ENCODE results near the gene IWS1.
"Not testable (repeated sequence)": the region's sequence is repeated elsewhere in the genome, so short reads cannot be mapped to it uniquely, and the experiment has no call there.

The IWS1 gene

DNA sequence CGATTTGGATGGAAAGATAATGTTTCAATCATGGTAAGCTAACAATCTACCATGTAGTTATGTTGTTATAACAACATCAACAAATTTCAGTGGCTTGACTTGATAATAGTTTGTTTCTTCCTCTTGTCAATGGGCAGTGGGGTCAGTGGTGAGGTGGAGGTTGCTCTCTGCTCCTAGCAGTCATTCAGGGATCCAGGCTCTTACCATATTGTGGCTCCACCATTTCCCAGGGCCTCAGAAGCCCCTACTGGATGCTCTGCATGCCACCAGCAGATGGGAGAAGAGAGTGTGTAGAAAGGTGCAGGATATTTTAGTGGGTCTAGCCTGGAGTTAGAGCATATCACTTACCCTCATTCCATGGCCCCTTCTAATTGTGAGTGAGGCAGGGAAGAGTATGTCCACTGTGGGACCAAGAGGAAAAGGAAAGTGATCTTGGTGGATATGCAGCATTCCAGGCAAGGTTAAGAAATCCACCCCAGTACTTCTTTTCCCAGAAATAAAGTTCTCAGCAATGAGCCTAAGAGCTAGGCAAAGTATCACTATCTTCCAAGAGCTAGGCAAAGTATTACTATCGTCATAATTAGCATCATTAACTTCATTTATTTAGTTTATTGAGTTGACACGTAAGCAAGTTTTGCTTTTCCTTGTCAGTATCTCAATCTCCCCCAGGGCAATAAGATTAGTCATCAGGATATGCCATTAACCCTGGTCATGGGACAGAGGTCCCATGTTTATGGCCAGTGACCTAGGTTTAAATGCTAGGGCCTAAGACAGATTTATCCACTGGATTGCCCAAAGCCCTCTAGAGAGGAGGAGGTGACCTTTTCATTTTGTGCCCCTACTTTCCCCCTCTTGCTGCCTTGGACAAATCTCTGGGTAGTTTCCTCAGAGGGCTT, 4.2 kb upstream of the IWS1 start:
- DNase-seq (ENCODE audit: low read depth, low spot score) = no peak
- no peak overlapping the region for H3K4me3 ChIP-seq (ENCODE audit: low read depth, low read length)
- in situ Hi-C loops (cut with HindIII; ENCODE audit: low sequenced_read_pairs) = no loop called here
- TF ChIP-seq, protein P1, sequence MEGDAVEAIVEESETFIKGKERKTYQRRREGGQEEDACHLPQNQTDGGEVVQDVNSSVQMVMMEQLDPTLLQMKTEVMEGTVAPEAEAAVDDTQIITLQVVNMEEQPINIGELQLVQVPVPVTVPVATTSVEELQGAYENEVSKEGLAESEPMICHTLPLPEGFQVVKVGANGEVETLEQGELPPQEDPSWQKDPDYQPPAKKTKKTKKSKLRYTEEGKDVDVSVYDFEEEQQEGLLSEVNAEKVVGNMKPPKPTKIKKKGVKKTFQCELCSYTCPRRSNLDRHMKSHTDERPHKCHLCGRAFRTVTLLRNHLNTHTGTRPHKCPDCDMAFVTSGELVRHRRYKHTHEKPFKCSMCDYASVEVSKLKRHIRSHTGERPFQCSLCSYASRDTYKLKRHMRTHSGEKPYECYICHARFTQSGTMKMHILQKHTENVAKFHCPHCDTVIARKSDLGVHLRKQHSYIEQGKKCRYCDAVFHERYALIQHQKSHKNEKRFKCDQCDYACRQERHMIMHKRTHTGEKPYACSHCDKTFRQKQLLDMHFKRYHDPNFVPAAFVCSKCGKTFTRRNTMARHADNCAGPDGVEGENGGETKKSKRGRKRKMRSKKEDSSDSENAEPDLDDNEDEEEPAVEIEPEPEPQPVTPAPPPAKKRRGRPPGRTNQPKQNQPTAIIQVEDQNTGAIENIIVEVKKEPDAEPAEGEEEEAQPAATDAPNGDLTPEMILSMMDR (IDR thresholded peaks at IDR 0.05; ENCODE audit: low read depth, low read length) = no peak

DNA sequence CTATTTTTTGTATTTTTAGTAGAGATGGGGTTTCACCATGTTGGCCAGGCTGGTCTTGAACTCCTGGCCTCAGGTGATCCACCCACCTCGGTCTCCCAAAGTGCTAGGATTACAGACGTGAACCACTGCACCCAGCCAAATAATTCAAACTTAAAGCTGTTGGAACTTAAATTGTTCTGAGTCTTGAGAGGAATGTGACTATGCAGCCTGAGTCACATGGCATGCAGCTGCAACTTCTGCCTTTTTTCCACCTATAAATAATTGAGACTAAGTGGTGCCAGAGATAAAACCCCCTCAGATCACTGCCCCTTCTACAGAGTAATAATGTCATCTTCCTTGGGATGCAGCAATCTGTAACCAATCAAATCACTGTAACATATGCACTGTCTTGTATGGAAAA, 3.1 kb upstream of the IWS1 start:
- DNase-seq (ENCODE audit: low read depth, low spot score); H3K4me3 ChIP-seq (ENCODE audit: low read depth, low read length); in situ Hi-C loops (cut with HindIII; ENCODE audit: low sequenced_read_pairs): not testable (repeated sequence)

DNA sequence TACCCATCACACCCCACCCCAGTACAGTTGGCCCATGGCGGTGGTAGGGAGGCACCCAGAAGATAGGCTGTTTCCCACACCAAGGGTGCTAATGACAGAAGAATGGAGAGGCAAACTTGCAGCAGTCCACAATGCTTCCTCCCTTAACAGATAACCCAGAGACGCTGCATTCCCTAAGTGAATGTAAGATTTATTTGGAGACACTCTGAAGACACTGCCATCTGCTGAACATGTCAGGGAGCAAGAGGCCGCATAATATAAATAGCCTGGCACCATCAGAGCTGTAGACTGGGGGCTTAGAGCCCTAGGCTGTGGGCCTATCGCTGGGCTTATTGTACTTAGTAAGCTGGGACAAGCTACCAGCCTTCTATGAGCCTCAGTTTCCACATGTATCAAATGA, 2.2 kb upstream of the IWS1 start:
- no peak for DNase-seq (ENCODE audit: low read depth, low spot score)
- H3K4me3 ChIP-seq (ENCODE audit: low read depth, low read length) = no peak overlapping the region
- in situ Hi-C loops (cut with HindIII; ENCODE audit: low sequenced_read_pairs) = no loop called here
- TF ChIP-seq, protein P1 (IDR thresholded peaks at IDR 0.05; ENCODE audit: low read depth, low read length) = no peak

DNA sequence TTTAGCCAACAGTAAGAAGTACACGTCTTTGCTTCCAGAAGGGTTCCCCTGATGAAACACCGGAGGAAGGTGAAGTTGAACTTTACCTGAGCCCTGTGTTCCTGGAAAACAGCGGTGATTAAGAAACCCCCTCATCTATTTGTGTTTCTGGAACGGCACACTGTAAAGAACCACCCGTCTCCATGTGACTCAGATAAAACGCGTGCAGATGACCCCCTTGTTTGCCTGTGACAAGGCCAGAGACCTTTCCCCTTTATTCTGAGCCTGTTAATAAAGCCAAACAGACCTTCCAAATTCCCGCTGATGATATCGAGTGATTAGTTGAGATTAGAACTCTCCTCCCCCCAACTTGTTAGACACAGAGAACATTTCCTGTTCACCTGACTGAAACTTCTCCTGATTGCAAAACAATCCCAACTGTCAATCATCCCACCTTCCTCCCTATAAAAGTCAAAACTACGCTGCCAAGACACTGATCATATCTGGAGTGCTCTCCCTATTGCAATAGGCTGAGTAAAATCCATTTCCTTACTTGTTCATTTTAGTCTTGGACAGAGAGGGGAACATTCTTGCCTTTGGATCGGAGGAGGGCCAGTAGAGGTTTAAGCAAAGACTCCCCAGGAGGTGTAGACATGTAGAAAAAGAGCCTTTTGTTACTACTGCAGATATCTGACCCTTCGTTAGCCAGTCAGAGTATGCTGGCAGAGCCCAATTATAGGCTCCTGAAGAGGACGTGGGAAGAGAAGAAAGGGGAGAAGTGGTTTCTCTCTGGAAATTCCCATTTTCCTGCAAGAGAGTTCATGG, 914 bp upstream of the IWS1 start:
- TF ChIP-seq, protein P1 (IDR thresholded peaks at IDR 0.05; ENCODE audit: low read depth, low read length) = no peak
- DNase-seq (ENCODE audit: low read depth, low spot score) = no peak
- in situ Hi-C loops (cut with HindIII; ENCODE audit: low sequenced_read_pairs) = no loop called here
- H3K4me3 ChIP-seq (ENCODE audit: low read depth, low read length) = peak overlapping the region; percentile 97

DNA sequence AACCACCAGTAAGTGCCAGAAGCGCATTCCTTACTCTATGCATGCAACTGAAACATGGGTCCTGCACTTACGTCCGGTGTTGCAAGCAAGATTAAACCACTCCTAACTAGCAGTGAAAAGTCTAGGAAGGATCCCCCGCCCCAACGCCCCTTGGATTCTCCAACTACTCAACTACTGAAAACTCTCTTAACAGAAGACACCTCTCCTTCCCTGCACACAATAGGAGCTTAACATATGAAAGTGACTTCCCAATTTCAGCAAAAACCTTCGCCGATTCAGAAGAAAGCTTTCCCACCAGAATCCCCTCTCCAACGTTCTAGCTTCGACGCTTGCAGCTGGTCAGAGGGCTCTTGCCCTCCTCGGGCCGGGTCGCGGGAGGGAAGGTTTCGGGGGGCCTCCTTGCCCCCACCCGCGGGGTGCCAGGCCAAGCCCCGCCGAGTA, 578 bp downstream of the IWS1 start:
- TF ChIP-seq, protein P1 (IDR thresholded peaks at IDR 0.05; ENCODE audit: low read depth, low read length) = no peak
- in situ Hi-C loops (cut with HindIII; ENCODE audit: low sequenced_read_pairs) = no loop called here
- H3K4me3 ChIP-seq (ENCODE audit: low read depth, low read length) = peak overlapping the region; percentile 97
- peak; percentile 56 for DNase-seq (ENCODE audit: low read depth, low spot score)

DNA sequence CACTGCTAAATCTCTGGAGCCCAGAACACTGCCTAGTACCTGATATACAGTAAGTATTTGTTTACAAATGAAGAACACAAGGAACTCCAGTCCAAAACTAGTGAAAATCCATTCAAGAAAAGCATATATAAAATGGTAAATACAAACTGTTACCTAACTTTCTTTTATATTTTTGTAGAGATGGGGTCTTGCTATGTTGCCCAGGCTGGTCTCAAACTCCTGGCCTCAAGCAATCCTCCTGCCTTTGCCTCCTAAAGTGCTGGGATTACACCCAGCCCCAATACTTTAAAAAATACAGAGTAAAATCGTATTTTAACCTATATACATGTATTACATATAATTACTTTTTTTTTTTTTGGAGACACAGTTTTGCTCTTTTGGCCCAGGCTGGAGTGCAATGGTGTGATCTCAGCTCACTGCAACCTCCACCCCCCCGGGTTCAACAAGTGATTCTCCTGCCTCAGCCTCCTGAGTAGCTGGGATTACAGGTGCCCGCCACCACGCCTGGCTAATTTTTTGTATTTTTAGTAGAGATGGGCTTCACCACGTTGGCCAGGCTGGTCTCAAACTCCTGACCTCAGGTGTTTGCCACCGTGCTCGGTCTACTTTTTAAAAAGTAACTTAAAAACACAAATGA, 2.0 kb downstream of the IWS1 start:
- H3K4me3 ChIP-seq (ENCODE audit: low read depth, low read length); in situ Hi-C loops (cut with HindIII; ENCODE audit: low sequenced_read_pairs); DNase-seq (ENCODE audit: low read depth, low spot score): not testable (repeated sequence)

DNA sequence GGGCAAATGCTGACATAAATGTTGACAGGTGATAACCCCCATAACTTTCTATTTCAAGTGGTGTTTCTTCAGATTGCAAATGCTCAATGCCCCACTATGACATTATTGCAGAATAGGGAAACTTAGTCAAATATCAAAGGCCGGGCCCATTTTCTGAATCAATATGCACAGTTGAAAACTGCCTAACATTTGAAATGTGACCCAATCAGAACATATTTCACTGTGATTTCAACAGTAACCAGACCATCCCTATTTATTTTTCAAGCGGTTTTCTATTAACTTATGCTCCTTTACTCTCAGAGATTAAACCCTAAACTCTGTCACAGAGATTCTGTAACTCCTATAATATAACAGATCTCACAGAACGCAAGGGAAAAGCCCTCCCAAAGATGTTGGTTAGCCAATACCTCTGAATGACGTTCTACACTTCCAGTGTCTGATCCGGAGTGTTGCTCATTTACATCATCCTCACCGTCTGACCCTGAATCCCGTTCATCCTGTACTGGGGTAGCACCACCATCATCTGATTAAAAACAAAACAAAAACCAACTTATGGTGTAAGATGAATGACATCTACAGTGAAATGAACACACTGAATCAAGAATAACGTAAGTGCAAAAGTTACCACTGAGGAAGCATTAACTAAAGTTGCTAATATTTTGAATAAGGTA, 2.9 kb downstream of the IWS1 start:
- TF ChIP-seq, protein P1 (IDR thresholded peaks at IDR 0.05; ENCODE audit: low read depth, low read length) = no peak
- no peak overlapping the region for H3K4me3 ChIP-seq (ENCODE audit: low read depth, low read length)
- in situ Hi-C loops (cut with HindIII; ENCODE audit: low sequenced_read_pairs) = no loop called here
- DNase-seq (ENCODE audit: low read depth, low spot score) = no peak
